Glomerular visceral epithelial cell (primary cell): Measurements from ENCODE around the gene ANKRD11.
"Not testable (repeated sequence)": the region's sequence is repeated elsewhere in the genome, so short reads cannot be mapped to it uniquely, and the experiment has no call there.

ENCODE experiments used
- DNase-seq: peaks from one replicate; pipeline ENCODE4 v3.0.0-alpha.2; 2016; ENCODE audit errors: extremely low spot score

Gene ANKRD11

DNA sequence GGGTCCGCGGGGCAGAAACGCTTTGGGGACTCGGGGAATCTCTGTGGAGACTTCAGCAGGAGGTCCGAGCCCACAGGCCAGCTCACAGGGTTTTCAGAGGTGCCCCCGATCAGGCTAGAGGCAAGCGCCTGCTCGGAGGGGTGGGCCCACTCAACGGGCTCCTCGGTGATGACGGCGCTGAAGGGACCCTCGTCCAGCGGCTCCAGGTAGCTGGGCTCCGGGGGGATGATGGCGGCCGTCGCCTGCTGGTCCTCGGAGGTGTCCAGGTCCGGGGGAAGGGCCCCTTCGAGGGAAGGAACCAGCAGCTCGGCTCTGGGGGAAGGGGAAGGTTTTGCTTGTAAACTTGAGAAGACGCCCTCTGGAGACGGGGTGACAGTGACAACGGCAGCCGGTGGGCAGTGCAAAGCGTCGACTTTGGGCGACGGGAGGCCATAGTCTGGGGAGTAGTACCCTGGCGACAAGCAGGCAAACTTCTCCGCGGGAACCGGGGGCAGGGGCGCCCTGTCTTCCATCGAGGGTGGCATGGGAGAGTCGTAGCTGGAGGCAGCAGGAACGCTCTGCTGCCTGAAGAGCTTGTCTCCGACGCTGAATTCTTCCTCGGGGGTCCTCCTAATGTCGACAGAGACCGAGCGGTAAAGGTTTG, 209.7 kb downstream of the ANKRD11 start:
- DNase-seq, result no peak

DNA sequence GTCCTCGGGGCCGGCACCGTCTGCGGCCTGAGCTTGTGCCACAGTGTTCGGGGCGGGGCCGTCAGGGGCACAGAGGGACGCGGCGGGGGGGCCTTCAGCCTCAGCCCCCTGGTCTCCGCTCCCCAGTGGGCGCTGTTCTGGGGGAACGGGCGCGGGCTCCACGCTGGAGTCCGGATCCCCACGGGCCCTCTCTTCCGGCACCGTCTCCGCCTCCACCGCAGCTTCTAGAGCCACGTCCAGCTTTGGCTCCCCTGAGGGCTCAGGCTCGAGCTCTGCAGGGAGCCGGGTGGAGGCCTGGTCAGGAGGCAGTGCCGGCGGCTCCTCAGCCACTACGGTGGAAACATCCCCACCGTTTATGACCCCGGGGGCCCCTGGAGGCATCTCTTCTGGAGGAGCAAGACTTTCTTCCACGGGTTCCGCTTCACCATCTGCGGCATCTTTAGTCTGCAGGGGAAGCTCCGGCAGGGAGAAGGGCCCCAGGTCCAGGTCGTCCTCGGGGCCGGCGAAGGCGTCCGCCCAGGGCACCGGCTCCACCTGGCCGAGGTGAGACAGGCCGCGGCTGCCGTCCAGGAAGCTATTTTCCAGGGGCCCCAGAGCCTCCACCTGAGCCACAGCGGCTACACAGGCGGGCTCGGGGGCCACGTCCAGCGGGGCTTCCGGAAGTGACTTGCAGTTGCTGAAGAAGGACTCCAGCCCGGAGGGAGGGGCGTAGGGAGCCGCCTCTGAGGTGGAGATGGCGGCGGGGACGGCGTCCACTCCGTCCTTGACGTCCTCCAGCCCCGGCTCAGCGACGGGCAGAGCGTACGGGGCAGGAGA, 210.5 kb downstream of the ANKRD11 start:
- DNase-seq, result no peak

- DNase-seq, result no peak
Measured at GRCh38 chr16:89278441-89279240, 211.7 kb downstream of the ANKRD11 start.

GRCh38 chr16:89277641-89278341, 212.6 kb downstream of the ANKRD11 start:
- no peak for DNase-seq

DNA sequence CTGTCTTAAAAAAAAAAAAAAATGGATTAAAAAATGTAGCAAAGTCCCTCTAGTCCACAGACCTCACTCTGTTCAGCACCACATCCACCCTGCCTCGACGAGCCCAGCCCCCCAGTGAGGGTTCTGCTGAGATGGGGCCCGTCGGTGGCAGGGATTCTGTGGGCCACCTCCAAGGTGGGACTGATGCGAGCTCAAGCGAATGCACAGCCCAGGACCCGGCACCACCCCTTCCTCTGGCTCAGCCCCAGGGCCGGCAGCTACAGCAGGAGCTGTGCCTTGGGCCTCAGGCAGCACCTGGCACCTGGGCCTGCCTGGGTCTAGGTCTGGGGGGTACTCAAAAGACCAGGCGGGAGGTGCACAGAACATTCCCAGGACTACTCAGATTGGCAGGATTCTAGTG, 213.3 kb downstream of the ANKRD11 start:
- DNase-seq, result no peak

DNA sequence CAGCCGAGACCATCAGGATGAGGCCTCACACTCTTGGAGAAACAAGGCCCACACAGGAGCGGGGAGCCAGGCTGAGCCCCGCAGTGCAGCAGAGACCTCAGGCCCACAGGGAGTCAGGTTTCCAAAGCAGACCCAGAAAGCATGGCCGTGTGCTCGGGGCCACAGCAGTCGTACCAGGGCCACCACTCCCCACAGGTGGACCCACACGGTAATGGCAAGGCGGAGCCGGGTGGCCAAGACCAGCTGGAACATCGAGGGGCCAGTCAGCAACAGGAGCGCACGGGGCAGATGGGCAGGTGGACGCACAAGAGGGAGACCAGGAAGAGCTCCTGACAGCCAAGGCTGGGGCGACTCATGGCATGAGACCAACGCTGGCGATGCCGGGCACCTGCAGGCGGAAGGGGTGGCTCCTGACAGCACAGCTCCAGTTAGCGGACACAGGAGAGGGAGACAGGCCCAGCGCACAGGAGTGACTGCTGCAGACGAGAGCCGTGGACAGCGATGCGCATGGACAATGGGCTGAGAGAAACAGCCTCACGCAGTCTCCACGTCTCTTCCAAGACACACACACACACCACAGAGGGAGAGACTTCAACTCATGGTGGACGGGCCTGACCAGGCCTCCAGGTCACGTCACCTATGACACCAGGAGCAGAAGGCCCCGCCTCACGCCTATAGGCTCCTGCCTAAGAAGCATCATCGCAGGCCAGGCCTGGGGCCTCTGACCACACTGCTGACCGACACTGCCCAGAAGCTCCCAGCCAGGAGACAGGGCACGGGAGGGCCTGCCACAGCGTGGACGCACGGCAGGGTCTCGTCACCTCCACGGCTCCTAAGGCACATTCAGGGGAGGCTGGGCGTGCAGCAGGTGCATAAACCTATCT, 214.3 kb downstream of the ANKRD11 start:
- no peak for DNase-seq

- DNase-seq, result no peak
Measured at GRCh38 chr16:89275284-89275584, 215.1 kb downstream of the ANKRD11 start.

DNA sequence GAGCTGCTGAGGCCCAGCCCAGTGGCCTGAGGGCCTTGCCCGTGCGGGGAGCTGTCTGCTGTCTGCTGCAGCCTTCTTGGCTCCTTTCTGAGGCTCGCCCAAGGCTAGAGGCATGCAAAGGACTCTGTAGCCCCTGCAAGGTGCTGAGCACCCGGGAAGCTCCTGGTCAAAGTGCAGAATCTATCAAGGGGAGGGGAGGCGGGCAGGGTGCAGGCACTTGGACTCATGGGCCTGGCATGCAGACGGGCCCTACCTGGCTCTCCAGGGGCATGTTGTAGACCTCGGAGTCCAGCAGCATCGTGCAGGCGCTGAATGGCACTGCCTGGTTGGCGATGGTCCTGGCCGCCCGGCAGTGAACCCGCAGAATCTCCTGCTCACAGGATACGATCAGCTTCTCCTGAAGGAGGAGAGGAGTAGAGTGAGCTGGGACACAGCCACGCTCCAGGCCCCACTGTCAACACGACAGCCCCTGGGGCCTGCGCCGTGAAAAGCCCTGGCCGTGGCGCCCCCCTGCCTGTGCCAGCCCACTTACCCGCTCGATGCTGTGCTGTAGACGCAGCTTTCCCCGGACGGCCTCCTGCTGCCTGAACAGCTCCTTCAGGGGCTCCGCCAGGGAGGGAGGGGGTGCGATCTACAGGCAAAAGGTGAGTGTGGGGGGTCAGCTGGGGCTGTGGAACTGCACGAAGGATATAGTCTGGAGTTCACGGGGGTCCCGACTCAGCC, 215.6 kb downstream of the ANKRD11 start:
- no peak for DNase-seq

GRCh38 chr16:89273741-89274472, 216.5 kb downstream of the ANKRD11 start:
- DNase-seq, result no peak

- DNase-seq, result no peak
Measured at GRCh38 chr16:89272631-89273030, 217.7 kb downstream of the ANKRD11 start.

DNA sequence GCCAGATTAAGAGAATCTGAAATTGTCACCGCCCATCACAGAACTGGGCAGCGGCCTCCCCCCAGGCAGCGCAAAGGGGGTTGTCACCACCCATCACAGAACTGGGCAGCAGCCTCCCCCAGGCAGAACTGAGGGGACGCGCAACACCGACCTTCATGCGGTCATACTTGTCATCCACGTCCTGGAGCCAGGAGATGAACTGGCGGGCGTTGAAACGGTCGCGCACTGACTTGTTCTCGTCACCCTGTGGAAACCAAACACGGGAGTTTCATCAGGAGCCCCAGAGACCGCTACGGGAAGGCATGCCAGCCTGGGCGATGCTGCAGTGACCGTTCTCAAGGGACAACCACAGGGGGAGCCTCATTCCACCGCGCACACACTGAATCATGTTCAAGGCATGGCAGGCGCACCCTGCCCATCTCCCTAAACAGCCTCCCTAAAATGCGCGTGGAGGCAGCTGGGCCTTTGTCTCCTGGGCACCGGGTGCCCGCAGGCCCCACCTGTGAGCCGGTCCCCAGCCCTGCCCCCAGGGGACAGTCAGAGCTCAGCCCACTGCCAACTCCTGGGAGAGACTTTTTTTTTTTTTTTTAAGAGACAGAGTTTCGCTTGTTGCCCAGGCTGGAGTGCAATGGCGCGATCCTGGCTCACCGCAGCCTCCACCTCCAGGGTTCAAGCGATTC, 219.6 kb downstream of the ANKRD11 start:
- no peak for DNase-seq

DNA sequence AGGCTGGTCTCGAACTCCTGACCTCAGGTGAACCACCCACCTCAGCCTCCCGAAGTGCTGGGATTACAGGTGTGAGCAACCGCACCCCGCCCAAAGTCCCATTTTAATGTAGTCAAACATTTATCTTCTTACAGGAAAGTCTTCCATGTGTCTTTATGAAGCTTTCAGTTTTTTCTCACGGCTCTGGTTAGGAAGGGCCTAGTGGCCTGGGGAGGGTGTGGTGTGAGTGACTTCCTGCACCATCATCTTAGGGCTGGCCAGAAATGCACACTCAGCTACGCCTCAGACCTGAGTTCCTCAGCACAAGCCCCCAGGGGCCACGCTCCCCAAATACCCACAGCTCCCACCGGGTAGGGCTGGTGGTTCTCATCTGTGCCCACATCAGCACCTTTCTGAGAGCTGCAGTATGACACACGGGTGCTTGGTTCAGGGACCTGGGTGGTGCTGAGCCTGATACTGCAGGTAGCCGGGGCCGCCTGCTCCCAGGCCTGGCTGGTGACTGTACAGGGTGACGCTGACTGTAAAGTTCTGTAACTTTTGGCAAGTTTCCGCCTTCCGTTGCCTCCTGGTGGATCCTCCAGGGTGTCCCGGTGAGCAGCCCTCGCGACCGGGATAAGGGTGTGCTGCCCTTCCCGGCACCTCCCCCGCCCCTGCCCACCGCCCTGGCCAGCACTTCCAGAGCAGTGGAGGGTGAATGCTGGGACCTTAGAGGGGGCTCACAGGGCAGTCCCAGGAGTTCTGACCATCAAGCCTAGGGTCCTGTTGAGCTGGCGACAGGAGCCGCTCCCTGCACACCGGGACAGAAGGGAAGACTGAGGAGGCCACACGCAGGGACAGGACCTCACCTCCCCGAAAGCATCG, 220.3 kb downstream of the ANKRD11 start:
- no peak for DNase-seq

GRCh38 chr16:89268987-89269735, 221.2 kb downstream of the ANKRD11 start:
- DNase-seq, result no peak

- DNase-seq, result no peak
Measured at GRCh38 chr16:89268585-89268984, 221.8 kb downstream of the ANKRD11 start.

DNA sequence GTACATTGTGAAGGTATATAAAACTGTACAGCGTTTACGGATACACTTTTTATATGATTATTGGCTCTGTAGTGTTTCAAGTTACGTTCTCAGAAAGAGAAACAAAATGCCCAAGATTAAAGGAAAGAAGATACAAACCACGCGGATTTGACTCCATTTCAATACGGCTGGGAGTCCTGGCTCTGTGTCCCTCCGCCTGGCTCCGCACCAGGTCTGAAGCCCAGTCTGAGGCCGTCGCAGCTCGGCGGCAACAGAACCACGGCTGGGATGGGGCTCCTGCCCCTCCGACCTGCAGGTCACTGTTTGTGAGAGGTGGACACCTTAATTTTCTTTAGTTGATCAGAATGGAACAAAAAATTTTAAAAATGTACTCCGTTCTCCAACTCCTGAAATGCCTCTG, 222.6 kb downstream of the ANKRD11 start:
- not testable (repeated sequence) for DNase-seq

DNA sequence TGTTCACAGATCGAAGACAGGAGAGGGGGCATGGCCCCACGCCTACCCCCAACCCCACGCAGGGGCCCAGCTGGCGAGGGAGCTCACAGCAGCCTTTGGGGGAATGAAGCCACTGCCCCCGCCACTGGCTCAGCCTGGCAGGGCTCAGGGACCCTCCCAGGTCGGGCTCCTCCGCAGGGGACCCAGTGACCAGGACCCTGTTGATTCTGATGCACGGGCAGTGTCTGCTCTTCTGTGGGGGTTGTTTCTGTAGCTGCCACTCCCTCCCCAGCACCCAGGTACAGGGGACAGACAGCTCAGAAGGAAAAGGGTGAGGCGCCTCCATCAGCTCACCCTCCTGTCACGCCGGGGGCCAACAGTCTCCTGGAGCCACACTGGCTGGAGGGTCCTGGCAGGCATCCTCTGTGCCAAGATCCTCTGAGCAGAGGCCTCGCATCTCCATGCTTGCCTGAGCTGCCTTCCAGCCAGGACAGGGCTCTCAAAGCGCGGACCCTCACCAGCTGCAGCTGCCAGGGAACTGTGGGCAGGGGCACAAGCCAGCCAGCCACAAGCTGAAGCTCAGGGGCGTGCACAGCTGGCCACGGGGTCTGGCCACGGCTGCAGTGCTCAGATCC, 223.7 kb downstream of the ANKRD11 start:
- no peak for DNase-seq

GRCh38 chr16:89265647-89266046, 224.7 kb downstream of the ANKRD11 start:
- no peak for DNase-seq
